ENCODE data around the gene AACS.

Gene AACS

DNA sequence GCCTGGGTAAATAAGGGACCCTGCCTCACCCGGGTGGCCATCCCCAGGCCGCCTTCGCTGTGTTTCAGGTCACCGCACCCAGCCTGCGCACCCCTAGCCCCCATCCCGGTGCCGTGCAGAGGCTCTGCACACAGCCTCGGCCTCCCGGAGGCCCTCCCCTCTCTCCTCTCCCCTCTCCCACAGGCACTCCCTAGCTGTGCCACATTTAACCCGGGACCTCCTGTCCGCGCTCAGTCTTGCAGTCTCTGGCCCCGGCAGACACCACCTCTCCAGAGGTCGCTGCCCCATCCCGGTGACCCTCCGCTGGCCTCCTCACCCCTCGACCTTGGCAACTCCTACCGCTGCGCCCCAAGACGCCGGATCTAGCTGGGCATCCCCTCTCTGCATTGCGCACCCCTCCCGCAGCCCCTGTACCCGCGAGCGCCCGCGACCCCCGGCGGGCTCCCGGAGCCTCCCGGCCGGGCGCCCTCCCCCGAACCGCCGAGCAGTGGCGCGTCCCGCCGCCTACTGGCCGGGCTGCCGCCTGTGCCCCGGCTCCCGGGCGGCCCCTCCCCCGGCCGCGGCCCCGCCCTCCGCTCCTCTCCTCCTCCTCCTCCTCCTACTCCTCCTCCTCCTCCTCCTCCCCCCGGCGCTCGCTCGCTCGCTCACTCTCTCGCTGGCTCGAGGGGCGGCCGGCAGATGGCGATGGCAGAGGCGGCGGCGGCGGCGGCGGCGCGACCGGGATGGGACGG is 120.7 kb downstream of the AACS start, which contains the start of gene TMEM132B:
Gene TMEM132B, plus strand, starts transcription at position 647 of the 731 bp plus-strand sequence.
- DNase-seq (ENCODE audit: low read depth) = no peak

GRCh38 chr12:125186471-125187147 is 121.4 kb downstream of the AACS start:
- DNase-seq (ENCODE audit: low read depth) = no peak

GRCh38 chr12:125187148-125187745 is 122.0 kb downstream of the AACS start:
- no peak for DNase-seq (ENCODE audit: low read depth)

- no peak for DNase-seq (ENCODE audit: low read depth)
These were observed 122.8 kb downstream of the AACS start for GRCh38 chr12:125187780-125188741.

- no peak for DNase-seq (ENCODE audit: low read depth)
These were observed 123.8 kb downstream of the AACS start for GRCh38 chr12:125189015-125189414.

- DNase-seq (ENCODE audit: low read depth) = no peak
These were observed 124.3 kb downstream of the AACS start for GRCh38 chr12:125189502-125189901.

DNA sequence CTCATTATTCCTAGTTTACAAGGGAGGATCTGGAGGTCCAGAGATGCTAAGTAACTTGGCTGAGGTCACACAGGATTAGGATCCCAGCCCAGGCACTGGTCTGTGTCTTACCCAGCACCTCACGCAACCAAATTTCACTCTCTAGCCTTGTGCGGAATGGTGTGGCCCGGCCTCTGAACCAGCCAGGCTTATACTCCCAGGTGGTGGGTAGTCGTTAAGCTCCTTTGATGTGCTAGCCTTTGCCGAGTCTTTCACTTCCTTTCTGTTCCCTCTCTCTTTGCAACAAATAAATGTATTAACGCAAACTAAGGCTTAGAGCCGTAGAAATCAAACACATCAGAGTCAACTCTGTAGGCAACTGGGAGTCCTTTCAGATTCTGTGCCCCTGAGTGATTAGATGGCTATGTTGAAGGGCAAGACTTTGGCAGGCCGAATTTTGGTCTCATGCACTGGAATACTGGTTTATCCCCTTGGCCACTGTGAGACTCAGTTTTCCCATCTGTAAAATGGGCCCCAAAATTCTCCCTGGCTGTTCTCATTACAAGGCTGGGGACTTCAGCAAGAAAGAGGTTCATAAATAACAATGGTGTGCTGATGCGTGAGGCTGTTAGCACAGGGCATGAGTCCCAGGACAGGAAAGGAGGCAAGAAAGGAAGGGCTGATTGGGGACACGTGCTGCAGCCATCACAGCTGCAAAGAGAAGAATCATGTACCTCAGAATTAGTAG is 126.3 kb downstream of the AACS start:
- no peak for DNase-seq (ENCODE audit: low read depth)

DNA sequence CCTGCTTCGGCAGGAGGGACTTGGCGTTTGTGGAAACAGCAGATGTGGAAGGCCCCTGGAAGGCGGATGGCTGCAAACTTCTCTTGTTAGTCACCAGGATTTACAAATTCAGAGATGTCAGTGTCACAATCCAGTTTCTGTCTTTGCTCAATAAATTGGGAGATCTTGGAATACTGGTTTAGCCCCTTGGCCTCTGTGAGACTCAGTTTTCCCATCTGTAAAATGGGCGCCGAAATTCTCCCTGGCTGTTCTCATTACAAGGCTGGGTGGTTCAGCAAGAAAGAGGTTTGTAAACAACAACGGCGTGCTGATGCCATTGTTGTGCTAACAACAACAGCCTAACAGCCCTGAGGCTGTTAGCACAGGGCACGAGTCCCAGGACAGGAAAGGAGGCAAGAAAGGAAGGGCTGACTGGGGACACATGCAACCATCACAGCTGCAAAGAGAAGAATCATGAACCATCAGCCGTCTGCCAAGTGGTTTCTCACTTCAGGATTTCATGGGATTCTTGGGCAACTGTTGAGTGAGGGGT is 127.5 kb downstream of the AACS start:
- DNase-seq (ENCODE audit: low read depth) = no peak
